DMS 273 (cell line): ENCODE results near the gene RAB7B.

Source experiments
- DNase-seq: peaks from one replicate; lab custom pipeline; 2025; ENCODE audit not compliant: unreplicated experiment; lab: John Stamatoyannopoulos, UW

The RAB7B gene

GRCh38 chr1:205950826-205951549 lies 52.2 kb downstream of the RAB7B start:
- DNase-seq = peak; percentile 21

- DNase-seq = peak; percentile 62
Measured at GRCh38 chr1:205950280-205950679, 52.9 kb downstream of the RAB7B start.

- no peak for DNase-seq
Measured at GRCh38 chr1:205949753-205950152, 53.4 kb downstream of the RAB7B start.

GRCh38 chr1:205948886-205949285 lies 54.3 kb downstream of the RAB7B start:
- no peak for DNase-seq

GRCh38 chr1:205948039-205948438 lies 55.2 kb downstream of the RAB7B start:
- DNase-seq = no peak

- DNase-seq = no peak
Measured at GRCh38 chr1:205947024-205947423, 56.2 kb downstream of the RAB7B start.

- no peak for DNase-seq
Measured at GRCh38 chr1:205945069-205945468, 58.1 kb downstream of the RAB7B start.

- DNase-seq = no peak
Measured at GRCh38 chr1:205944525-205944924, 58.7 kb downstream of the RAB7B start.

- DNase-seq = no peak
Measured at GRCh38 chr1:205943245-205943644, 60.0 kb downstream of the RAB7B start, which contains the start of gene SLC26A9. Gene SLC26A9, minus strand, starts transcription at chr1:205943456. Its CDS starts 7,636 bp downstream, at chr1:205935820.

GRCh38 chr1:205942631-205943159 lies 60.5 kb downstream of the RAB7B start:
- DNase-seq = no peak

GRCh38 chr1:205940710-205941109 lies 62.5 kb downstream of the RAB7B start:
- DNase-seq = no peak

GRCh38 chr1:205939690-205940330 lies 63.4 kb downstream of the RAB7B start:
- DNase-seq = peak; percentile 77

- DNase-seq = peak; percentile 77
Measured at GRCh38 chr1:205938682-205939081, 64.5 kb downstream of the RAB7B start.

- no peak for DNase-seq
Measured at GRCh38 chr1:205936846-205937586, 66.2 kb downstream of the RAB7B start.

GRCh38 chr1:205936311-205936710 lies 66.9 kb downstream of the RAB7B start:
- no peak for DNase-seq

- no peak for DNase-seq
Measured at GRCh38 chr1:205935869-205936268, 67.3 kb downstream of the RAB7B start.

GRCh38 chr1:205934788-205935187 lies 68.4 kb downstream of the RAB7B start:
- no peak for DNase-seq

GRCh38 chr1:205933671-205934618 lies 69.2 kb downstream of the RAB7B start:
- DNase-seq = no peak

GRCh38 chr1:205932776-205933175 lies 70.4 kb downstream of the RAB7B start:
- DNase-seq = no peak

- no peak for DNase-seq
Measured at GRCh38 chr1:205930799-205931281, 72.4 kb downstream of the RAB7B start.
